CD14-positive monocyte (primary cell): Measurements from ENCODE around the gene OLFML2B. TPM values are rescaled to one million over a fixed set of nuclear protein-coding genes. Genes with fewer than 3 reads are reported as not detected.

Experiments
- DNase-seq, 3 donors: peaks; one replicate each; pipeline ENCODE4 v3.0.0-alpha.2; 2011 to 2022
- H2AFZ ChIP-seq: 2 replicates; pipeline ENCODE4 v1.6.0; 2012; ENCODE audit warnings: mild to moderate bottlenecking, low read depth, low read length, inconsistent platforms; ENCODE audit not compliant: insufficient read depth, poor library complexity, severe bottlenecking
- H3K27ac ChIP-seq, 2 donors: 1 replicate in 1 of 2; 2 replicates in 1 of 2; pipeline ENCODE4 v1.5.1; 2012 to 2013; ENCODE audit warnings: low read length in 2 of 2, control low read depth in 1 of 2, inconsistent platforms in 1 of 2, low read depth in 1 of 2, mild to moderate bottlenecking in 1 of 2
- H3K27me3 ChIP-seq, 2 donors: one replicate each; pipeline versions ENCODE4 v1.6.0 to v1.6.1; 2011 to 2013; ENCODE audit warnings: low read length in 2 of 2; ENCODE audit not compliant: control insufficient read depth in 2 of 2, insufficient read depth in 2 of 2
- H3K36me3 ChIP-seq, 2 donors: replicated peaks in 1 of 2; 1 replicate in 1 of 2; 2 replicates in 1 of 2; pipeline versions ENCODE4 v1.5.1 to v1.6.1; 2012 to 2013; ENCODE audit warnings: low read length in 2 of 2, control low read depth in 1 of 2, inconsistent platforms in 1 of 2, mild to moderate bottlenecking in 1 of 2; ENCODE audit not compliant: insufficient read depth in 2 of 2, control insufficient read depth in 1 of 2
- H3K4me1 ChIP-seq, 2 donors: 1 replicate in 1 of 2; 2 replicates in 1 of 2; pipeline versions ENCODE4 v1.5.1 to v1.6.1; 2012 to 2013; ENCODE audit warnings: low read length in 2 of 2, control low read depth in 1 of 2, inconsistent platforms in 1 of 2, mild to moderate bottlenecking in 1 of 2, moderate library complexity in 1 of 2; ENCODE audit not compliant: insufficient read depth in 2 of 2, control insufficient read depth in 1 of 2
- H3K4me2 ChIP-seq: replicated peaks from 2 replicates; pipeline ENCODE3; 2012; ENCODE audit warnings: low read length, moderate library complexity, mild to moderate bottlenecking; ENCODE audit not compliant: poor library complexity, severe bottlenecking; ENCODE audit errors: extremely low read depth
- H3K4me3 ChIP-seq, 3 experiments: fragments of 200-600 bp in 1 of 3; sonication (generic) in 1 of 3; replicated peaks in 1 of 3; 1 replicate in 2 of 3; 2 replicates in 1 of 3; pipeline ENCODE4 v1.5.1; 2011 to 2013; ENCODE audit warnings: low read length in 3 of 3, mild to moderate bottlenecking in 3 of 3, control low read depth in 2 of 3, low read depth in 2 of 3, inconsistent platforms in 1 of 3, moderate library complexity in 1 of 3
- H3K79me2 ChIP-seq: 2 replicates; pipeline ENCODE4 v1.6.0; 2012; ENCODE audit warnings: mild to moderate bottlenecking, control low read depth, inconsistent platforms, low read length, moderate library complexity; ENCODE audit not compliant: insufficient read depth
- H3K9ac ChIP-seq: 2 replicates; pipeline ENCODE4 v1.6.0; 2017; ENCODE audit warnings: low read length, mild to moderate bottlenecking; ENCODE audit not compliant: insufficient read depth, poor library complexity, severe bottlenecking
- H3K9me3 ChIP-seq, 2 donors: replicated peaks in 1 of 2; 1 replicate in 1 of 2; 2 replicates in 1 of 2; pipeline versions ENCODE4 v1.5.1 to v1.6.1; 2012 to 2013; ENCODE audit warnings: low read length in 2 of 2, control low read depth in 1 of 2; ENCODE audit not compliant: control insufficient read depth in 1 of 2, insufficient read depth in 1 of 2
- H4K20me1 ChIP-seq: 2 replicates; pipeline ENCODE4 v1.6.0; 2012; ENCODE audit warnings: mild to moderate bottlenecking, low read length, control low read depth, moderate library complexity; ENCODE audit not compliant: insufficient read depth
- H3K27ac Mint-ChIP-seq, 7 donors: one replicate each; pipeline ENCODE4 v1.8.0; 2020; ENCODE audit warnings: mild to moderate bottlenecking in 7 of 7, mixed read lengths in 7 of 7, moderate library complexity in 6 of 7, inconsistent platforms in 2 of 7
- H3K27me3 Mint-ChIP-seq, 3 donors: one replicate each; pipeline ENCODE4 v1.8.0; 2021 to 2022; ENCODE audit warnings: low read depth in 3 of 3, mild to moderate bottlenecking in 3 of 3, mixed read lengths in 3 of 3, moderate library complexity in 3 of 3, inconsistent platforms in 1 of 3
- H3K36me3 Mint-ChIP-seq, 2 donors: one replicate each; pipeline ENCODE4 v1.8.0; 2020; ENCODE audit warnings: mixed read lengths in 2 of 2, inconsistent platforms in 1 of 2, mild to moderate bottlenecking in 1 of 2
- H3K4me1 Mint-ChIP-seq: one replicate; pipeline ENCODE4 v1.8.0; 2020; ENCODE audit warnings: mild to moderate bottlenecking, mixed read lengths
- H3K4me3 Mint-ChIP-seq, 2 donors: one replicate each; pipeline ENCODE4 v1.8.0; 2020; ENCODE audit warnings: mild to moderate bottlenecking in 2 of 2, mixed read lengths in 2 of 2, moderate library complexity in 1 of 2
- H3K9me3 Mint-ChIP-seq, 7 donors: one replicate each; pipeline ENCODE4 v1.8.0; 2020 to 2022; ENCODE audit warnings: mixed read lengths in 7 of 7, mild to moderate bottlenecking in 6 of 7, moderate library complexity in 6 of 7, inconsistent platforms in 2 of 7
- CTCF ChIP-seq: fragments of 200-600 bp; IDR thresholded peaks from one replicate; pipeline ENCODE4 v1.8.0; 2022; ENCODE audit warnings: antibody characterized with exemption, mild to moderate bottlenecking
- WGBS: methylation state at CpG from one replicate; pipeline ENCODE4 v1.1.5; 2013; ENCODE audit warnings: missing lambda C conversion rate; ENCODE audit not compliant: insufficient coverage; 5-methylcytosine and 5-hydroxymethylcytosine counted together
- intact Hi-C, 2 donors: fragments of 100-400 bp; cut with micrococcal nuclease; formaldehyde crosslinking; loops; one replicate each; pipeline versions ENCODE4 v1.15.0 to v1.15.1; 2023
- polyA plus RNA-seq, 3 donors: library from polyadenylated mRNA; depleted of rRNA in 1 of 3; unstranded in 2 of 3; stranded (reverse) in 1 of 3; fragments of 300-500 nt in 2 of 3; fragments of >200 nt in 1 of 3; fragmentation: Illumina TruSeq in 2 of 3; gene quantifications; 1 replicate in 2 of 3; 2 replicates in 1 of 3; pipeline ENCODE4 v1.2.3, GENCODE V29; 2012 to 2021

OLFML2B gene
- polyA plus RNA-seq, 3 donors, result 0.66 to 1.4 (median 0.95) TPM

GRCh38 chr1:162022626-162023025 lies 1.0 kb downstream of the OLFML2B start:
- WGBS, result 97% methylated on average over 9 of the region's 9 CpGs
- Histone ChIP-seq H3K27me3 (peaks cover 6 to 40% of the 10 kb centered on the region in 2 donors), H3K36me3 (no peaks in the 10 kb centered on the region), H4K20me1 (no peaks in the 10 kb centered on the region), H2AFZ (no peak overlapping the region), H3K9ac (no peak overlapping the region), H3K9me3 (peaks cover 0 to 4% of the 10 kb centered on the region in 2 donors), H3K79me2 (no peaks in the 10 kb centered on the region), H3K4me3 (no peak overlapping the region), H3K4me2 (no peak overlapping the region), H3K4me1 (peaks cover 13 to 19% of the 10 kb centered on the region in 2 donors), H3K27ac (no peak overlapping the region)
- TF ChIP-seq CTCF, result no peak
- peaks cover 3 to 7% of the 10 kb centered on the region in 2 donors for H3K36me3 Mint-ChIP-seq
- H3K27me3 Mint-ChIP-seq, result peaks cover 31 to 57% (median 33%) of the 10 kb centered on the region in 3 donors
- DNase-seq, result no peak
- no peak overlapping the region for H3K27ac Mint-ChIP-seq
- peak overlapping the region; percentile 86 to 94 for H3K4me3 Mint-ChIP-seq
- H3K9me3 Mint-ChIP-seq, result peaks cover 4 to 10% (median 8%) of the 10 kb centered on the region in 7 donors
- peaks cover 25% of the 10 kb centered on the region for H3K4me1 Mint-ChIP-seq
- intact Hi-C loops, result no loop called here

GRCh38 chr1:162021124-162021523 lies 2.5 kb downstream of the OLFML2B start:
- Mint-ChIP-seq H3K4me1 (peaks cover 16% of the 10 kb centered on the region), H3K4me3 (no peak overlapping the region), H3K27me3 (peaks cover 26 to 48% (median 32%) of the 10 kb centered on the region in 3 donors), H3K27ac (no peak overlapping the region), H3K9me3 (peaks cover 0 to 5% (median 0%) of the 10 kb centered on the region in 7 donors), H3K36me3 (peaks cover 0 to 7% of the 10 kb centered on the region in 2 donors)
- H3K27me3 ChIP-seq, result peaks cover 6 to 34% of the 10 kb centered on the region in 2 donors
- 94% methylated on average over 4 of the region's 4 CpGs for WGBS
- TF ChIP-seq CTCF, result no peak
- intact Hi-C loops, result no loop called here
- no peak overlapping the region for H3K4me2 ChIP-seq
- no peaks in the 10 kb centered on the region for H3K79me2 ChIP-seq
- H3K36me3 ChIP-seq, result no peaks in the 10 kb centered on the region
- no peak overlapping the region for H3K4me3 ChIP-seq
- H3K4me1 ChIP-seq, result peaks cover 13 to 19% of the 10 kb centered on the region in 2 donors
- no peak for DNase-seq
- no peaks in the 10 kb centered on the region for H4K20me1 ChIP-seq
- no peaks in the 10 kb centered on the region for H3K9me3 ChIP-seq
- H3K9ac ChIP-seq, result no peak overlapping the region
- no peak overlapping the region for H3K27ac ChIP-seq
- H2AFZ ChIP-seq, result no peak overlapping the region
